ENCODE data around the gene TMEM106A.
A peak's percentile ranks its signal among the peaks of the same experiment; 100 is the strongest.
"Not testable (repeated sequence)": the region's sequence is repeated elsewhere in the genome, so short reads cannot be mapped to it uniquely, and the experiment has no call there.

Gene TMEM106A, protein sequence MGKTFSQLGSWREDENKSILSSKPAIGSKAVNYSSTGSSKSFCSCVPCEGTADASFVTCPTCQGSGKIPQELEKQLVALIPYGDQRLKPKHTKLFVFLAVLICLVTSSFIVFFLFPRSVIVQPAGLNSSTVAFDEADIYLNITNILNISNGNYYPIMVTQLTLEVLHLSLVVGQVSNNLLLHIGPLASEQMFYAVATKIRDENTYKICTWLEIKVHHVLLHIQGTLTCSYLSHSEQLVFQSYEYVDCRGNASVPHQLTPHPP

DNA sequence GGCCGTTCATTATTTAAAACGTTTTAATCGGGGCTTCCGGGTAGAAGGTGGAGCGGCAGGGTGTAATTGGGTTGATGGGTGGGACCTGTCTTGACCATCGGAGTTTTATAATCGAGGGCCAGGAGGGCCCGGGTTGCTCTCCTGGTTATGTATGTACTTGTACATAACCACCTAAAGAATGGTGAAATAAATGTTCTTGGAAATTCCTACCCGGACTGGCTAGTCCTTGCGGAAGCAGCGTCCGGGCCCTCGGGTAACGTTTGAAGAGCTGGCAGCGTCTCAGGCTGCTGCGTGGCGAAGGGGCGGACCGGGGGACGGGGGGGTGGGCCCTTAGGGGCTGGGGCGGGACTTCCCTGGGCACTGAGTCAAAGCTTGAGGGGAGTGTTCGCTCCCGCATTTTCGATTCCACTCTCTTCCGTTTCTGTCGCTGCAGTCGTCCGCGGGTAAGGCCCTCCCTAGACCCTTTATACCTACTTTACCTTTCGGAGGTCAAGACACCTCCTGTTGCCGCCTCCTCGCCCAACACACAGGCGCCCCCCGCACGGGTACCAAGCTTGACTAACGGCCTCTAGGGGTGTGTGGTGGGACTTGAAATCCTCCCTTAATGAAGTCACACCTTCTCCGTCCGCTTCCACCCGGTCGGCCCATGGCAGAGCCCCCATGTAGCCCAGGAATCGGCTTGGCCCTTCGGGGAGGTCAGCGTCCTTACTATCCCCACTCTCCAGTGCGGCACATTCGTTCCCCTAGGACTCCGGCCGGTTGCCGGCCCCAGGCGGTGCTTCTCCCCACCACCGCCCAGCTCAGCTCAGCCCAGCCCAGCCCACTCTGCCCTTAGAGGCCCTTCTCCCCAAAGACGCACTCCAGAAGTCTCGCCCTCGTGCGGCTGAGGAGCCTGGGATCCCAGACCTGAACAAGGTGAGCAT is at the start of gene TMEM106A:
TSS of gene TMEM106A (plus strand) at position 396 of the 923 bp plus-strand sequence. CDS start 1,167 bp downstream, outside the sequence.
- Histone ChIP-seq H3K4me1 (ENCODE audit: control insufficient read depth, low read depth, low read length) (peaks cover 14% of the 10 kb centered on the region), H3K27me3 (ENCODE audit: control insufficient read depth, insufficient read depth, low read length) (no peaks in the 10 kb centered on the region), H3K9me3 (ENCODE audit: control insufficient read depth, low read depth, low read length) (no peaks in the 10 kb centered on the region), H3K27ac (ENCODE audit: low read length) (no peak within 1 kb of the TSS), H3K36me3 (ENCODE audit: control insufficient read depth, low read depth, low read length) (peaks cover 3% of the 10 kb centered on the region), H3K4me3 (ENCODE audit: low read length) (peak within 1 kb of the TSS; percentile 70), H3K9ac (ENCODE audit: low read length) (peak within 1 kb of the TSS; percentile 56)

- not testable (repeated sequence) for H3K4me3 ChIP-seq (ENCODE audit: low read length)
These were observed 45.7 kb upstream of the TMEM106A start for GRCh38 chr17:43165971-43166370.

GRCh38 chr17:43169561-43170139 is 42.0 kb upstream of the TMEM106A start:
- peak overlapping the region; percentile 83 for H3K9ac ChIP-seq (ENCODE audit: low read length)
- no peaks in the 10 kb centered on the region for H3K27me3 ChIP-seq (ENCODE audit: control insufficient read depth, insufficient read depth, low read length)
- H3K9me3 ChIP-seq (ENCODE audit: control insufficient read depth, low read depth, low read length) = no peaks in the 10 kb centered on the region
- H3K4me3 ChIP-seq (ENCODE audit: low read length) = peak overlapping the region; percentile 92
- H3K4me1 ChIP-seq (ENCODE audit: control insufficient read depth, low read depth, low read length) = peaks cover 6% of the 10 kb centered on the region
- peak overlapping the region; percentile 54 for H3K27ac ChIP-seq (ENCODE audit: low read length)
- no peaks in the 10 kb centered on the region for H3K36me3 ChIP-seq (ENCODE audit: control insufficient read depth, low read depth, low read length)

More at GRCh38 chr17:43165971-43166370, 45.7 kb upstream of the TMEM106A start:
- not testable (repeated sequence) for H3K9ac ChIP-seq (ENCODE audit: low read length); H3K9me3 ChIP-seq (ENCODE audit: control insufficient read depth, low read depth, low read length); H3K27ac ChIP-seq (ENCODE audit: low read length); H3K4me1 ChIP-seq (ENCODE audit: control insufficient read depth, low read depth, low read length); H3K36me3 ChIP-seq (ENCODE audit: control insufficient read depth, low read depth, low read length); H3K27me3 ChIP-seq (ENCODE audit: control insufficient read depth, insufficient read depth, low read length)

DNA sequence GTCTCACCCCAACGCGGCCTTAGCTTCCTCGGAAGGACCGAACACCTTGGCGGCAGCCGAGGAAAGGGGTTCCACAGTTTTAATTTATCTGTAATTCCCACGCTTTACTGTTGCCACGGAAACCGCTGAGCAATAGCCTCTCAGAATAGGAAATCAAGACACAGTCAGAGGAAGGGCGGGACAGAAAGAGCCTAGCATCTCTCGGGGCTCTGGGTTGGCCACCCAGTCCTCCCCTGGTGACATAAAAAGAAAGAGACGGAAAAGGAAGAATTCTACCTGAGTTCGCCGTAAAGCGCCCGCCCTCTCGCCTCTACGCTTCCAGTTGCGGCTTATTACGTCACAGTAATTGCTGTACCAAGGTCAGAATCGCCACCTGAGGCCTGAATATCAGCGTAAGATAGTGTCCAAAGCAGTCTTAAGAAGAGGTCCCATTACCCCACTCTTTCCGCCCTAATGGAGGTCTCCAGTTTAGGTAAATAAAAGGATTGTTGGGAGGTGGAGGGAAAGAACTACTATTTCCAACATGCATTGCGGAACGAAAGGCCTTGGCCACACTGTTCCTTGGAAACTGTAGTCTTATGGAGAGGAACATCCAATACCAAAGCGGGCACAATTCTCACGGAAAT is 41.4 kb upstream of the TMEM106A start:
- Histone ChIP-seq H3K9me3 (ENCODE audit: control insufficient read depth, low read depth, low read length) (no peaks in the 10 kb centered on the region), H3K27ac (ENCODE audit: low read length) (peak overlapping the region; percentile 87), H3K36me3 (ENCODE audit: control insufficient read depth, low read depth, low read length) (no peaks in the 10 kb centered on the region), H3K27me3 (ENCODE audit: control insufficient read depth, insufficient read depth, low read length) (no peaks in the 10 kb centered on the region), H3K9ac (ENCODE audit: low read length) (peak overlapping the region; percentile 83), H3K4me1 (ENCODE audit: control insufficient read depth, low read depth, low read length) (peaks cover 6% of the 10 kb centered on the region), H3K4me3 (ENCODE audit: low read length) (peak overlapping the region; percentile 92)

DNA sequence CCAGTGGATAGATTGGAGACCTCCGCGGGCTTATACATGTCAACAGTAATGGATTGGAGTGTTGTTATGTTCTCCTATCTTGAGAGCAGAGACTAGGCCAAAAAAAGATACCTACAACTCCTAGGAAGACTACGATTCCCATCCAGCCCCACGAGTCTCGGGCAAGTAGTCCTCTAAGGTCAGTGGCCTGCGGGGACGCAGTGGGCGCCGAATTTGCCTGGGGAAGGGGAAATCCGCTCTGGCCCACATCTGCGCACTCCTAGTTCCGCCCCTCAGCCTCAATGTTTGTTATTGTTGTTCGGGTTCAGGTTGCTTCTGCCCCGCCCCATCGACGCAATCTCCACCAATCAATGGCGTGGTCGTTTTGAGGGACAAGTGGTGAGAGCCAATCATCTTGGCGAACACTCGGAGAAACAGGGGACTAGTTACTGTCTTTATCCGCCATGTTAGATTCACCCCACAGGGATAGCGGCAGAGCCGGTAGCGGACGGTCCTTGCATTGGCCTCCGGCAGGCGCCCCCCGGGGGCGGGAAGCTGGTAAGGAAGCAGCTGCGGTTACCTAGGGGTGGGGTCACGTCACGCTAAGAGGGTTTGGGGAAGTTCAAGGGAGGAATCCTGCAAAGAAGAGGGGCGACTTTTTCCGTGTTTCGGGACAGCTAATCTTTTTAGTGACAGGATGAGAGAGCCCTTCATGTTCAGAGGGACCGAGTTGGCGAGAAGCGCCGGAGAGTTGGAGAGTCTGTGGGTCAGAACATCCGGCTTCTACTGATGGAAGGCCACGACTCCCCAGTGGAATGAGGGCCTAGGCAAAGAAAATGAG is 40.7 kb upstream of the TMEM106A start, which contains the start of gene NBR1:
TSS of gene NBR1 (plus strand) at position 449 of the 820 bp plus-strand sequence. CDS start 4,586 bp downstream, outside the sequence.
- Histone ChIP-seq H3K27me3 (ENCODE audit: control insufficient read depth, insufficient read depth, low read length) (no peaks in the 10 kb centered on the region), H3K4me1 (ENCODE audit: control insufficient read depth, low read depth, low read length) (peaks cover 6% of the 10 kb centered on the region), H3K9me3 (ENCODE audit: control insufficient read depth, low read depth, low read length) (no peaks in the 10 kb centered on the region), H3K36me3 (ENCODE audit: control insufficient read depth, low read depth, low read length) (peaks cover 3% of the 10 kb centered on the region), H3K9ac (ENCODE audit: low read length) (peak within 1 kb of the TSS; percentile 83), H3K4me3 (ENCODE audit: low read length) (peak within 1 kb of the TSS; percentile 92), H3K27ac (ENCODE audit: low read length) (peak within 1 kb of the TSS; percentile 87)

DNA sequence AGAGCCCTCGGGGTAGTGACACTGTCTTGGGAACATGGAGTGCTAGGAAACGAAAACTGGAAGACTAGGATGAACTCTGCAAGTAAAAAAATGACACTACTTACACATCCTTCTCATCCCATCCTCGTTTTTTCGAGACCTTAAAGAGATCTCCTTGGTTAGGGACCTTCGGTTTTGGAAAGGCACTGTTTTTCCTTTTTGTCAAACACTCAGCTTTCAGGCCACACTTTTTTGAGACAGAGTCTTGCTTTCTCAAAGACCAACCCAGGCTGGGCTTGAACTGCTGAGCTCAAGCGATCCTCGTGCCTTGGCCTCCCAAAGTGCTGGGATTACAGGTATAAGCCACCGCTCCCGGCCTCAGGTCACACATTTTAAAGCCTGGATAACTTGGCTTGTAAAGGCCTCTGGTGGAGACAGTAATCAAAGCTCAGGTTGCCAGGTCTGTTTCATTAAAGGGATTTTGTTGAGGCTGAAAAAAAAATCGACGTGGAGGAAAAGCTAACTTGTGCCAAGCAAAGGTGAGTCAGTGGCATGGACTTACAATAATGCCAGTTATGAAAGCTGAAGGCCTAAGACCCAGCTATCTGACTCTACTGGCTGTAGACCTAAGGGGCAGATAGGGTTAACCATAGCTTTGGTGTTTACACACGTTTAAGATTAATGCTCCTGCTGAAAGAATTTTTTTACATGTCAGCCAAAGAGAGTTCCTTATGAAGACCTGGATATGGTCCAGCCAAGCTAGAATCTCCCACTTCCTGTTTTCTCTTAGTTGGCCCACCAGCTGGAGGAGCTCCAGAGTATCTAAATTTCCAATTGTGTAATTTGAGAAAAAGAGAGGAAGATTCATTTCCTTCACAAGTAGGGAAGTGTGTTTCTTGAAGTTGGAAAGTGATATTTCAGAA is 39.8 kb upstream of the TMEM106A start:
- Histone ChIP-seq H3K36me3 (ENCODE audit: control insufficient read depth, low read depth, low read length) (peaks cover 5% of the 10 kb centered on the region), H3K27me3 (ENCODE audit: control insufficient read depth, insufficient read depth, low read length) (no peaks in the 10 kb centered on the region), H3K4me1 (ENCODE audit: control insufficient read depth, low read depth, low read length) (peaks cover 6% of the 10 kb centered on the region), H3K4me3 (ENCODE audit: low read length) (peak overlapping the region; percentile 92), H3K9ac (ENCODE audit: low read length) (peak overlapping the region; percentile 83), H3K9me3 (ENCODE audit: control insufficient read depth, low read depth, low read length) (no peaks in the 10 kb centered on the region), H3K27ac (ENCODE audit: low read length) (peak overlapping the region; percentile 58)

DNA sequence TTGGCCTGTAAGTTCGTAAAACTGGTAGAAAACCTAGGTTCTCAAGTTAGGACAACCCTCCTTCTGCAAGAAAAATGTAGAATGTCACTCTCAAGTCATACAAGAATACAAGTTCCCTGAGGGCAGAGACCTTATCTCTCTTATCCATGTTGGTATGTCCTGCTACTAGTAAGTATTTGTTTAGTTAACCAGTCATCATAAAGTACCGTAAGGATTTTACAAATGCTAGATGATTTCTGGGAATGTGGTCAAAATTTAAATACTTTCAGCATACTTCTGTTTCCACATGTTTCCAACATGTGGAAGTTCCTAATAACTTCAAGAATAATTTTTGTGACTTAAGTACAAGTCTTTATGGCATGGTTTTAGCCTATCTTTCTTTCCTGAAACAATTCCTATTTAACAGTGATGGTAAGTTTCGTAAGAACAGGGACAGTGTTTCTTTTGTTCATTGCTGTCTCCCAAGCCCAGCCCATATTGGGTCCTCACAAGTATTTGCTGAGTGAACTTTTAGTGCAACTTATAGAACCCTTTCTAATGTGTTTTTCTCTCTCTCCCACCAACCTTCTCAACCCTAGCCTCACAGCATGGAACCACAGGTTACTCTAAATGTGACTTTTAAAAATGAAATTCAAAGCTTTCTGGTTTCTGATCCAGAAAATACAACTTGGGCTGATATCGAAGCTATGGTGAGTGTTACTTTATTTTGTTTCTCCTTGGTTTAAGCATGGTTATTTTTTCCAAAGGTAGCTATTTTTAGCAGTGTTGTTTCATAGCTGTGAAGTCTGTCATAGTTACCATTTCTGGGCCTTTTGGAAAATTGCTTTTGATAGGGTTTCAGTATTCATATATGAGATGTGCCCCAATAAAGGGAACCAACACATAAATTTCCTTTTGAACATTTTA is 36.2 kb upstream of the TMEM106A start:
- Histone ChIP-seq H3K4me1 (ENCODE audit: control insufficient read depth, low read depth, low read length) (peaks cover 4% of the 10 kb centered on the region), H3K36me3 (ENCODE audit: control insufficient read depth, low read depth, low read length) (peaks cover 16% of the 10 kb centered on the region), H3K9ac (ENCODE audit: low read length) (no peak overlapping the region), H3K27ac (ENCODE audit: low read length) (no peak overlapping the region), H3K27me3 (ENCODE audit: control insufficient read depth, insufficient read depth, low read length) (no peaks in the 10 kb centered on the region), H3K4me3 (ENCODE audit: low read length) (no peak overlapping the region), H3K9me3 (ENCODE audit: control insufficient read depth, low read depth, low read length) (no peaks in the 10 kb centered on the region)

GRCh38 chr17:43176119-43176570 is 35.5 kb upstream of the TMEM106A start:
- no peaks in the 10 kb centered on the region for H3K27me3 ChIP-seq (ENCODE audit: control insufficient read depth, insufficient read depth, low read length)
- H3K9me3 ChIP-seq (ENCODE audit: control insufficient read depth, low read depth, low read length) = no peaks in the 10 kb centered on the region
- H3K27ac ChIP-seq (ENCODE audit: low read length) = no peak overlapping the region
- peaks cover 16% of the 10 kb centered on the region for H3K36me3 ChIP-seq (ENCODE audit: control insufficient read depth, low read depth, low read length)
- peaks cover 4% of the 10 kb centered on the region for H3K4me1 ChIP-seq (ENCODE audit: control insufficient read depth, low read depth, low read length)
- H3K4me3 ChIP-seq (ENCODE audit: low read length) = no peak overlapping the region
- H3K9ac ChIP-seq (ENCODE audit: low read length) = no peak overlapping the region

DNA sequence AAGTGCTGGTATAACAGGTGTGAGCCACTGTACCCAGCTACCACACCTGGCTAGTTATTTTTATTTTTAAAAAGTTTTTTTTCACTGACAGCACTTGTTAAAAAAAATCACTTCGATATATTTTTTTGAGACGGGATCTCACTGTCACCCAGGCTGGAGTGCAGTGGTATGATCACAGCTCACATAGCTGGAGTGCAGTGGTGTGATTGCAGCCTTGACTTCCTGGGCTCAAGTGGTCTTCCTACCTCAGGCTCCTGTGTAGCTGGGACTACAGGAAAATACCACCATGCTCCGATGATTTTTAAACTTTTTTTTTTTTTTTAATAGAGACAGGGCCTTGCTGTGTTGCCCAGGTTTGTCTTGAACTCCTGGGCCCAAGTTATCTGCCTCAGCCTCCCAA is 27.8 kb upstream of the TMEM106A start:
- Histone ChIP-seq H3K9ac (ENCODE audit: low read length) (no peak overlapping the region), H3K27me3 (ENCODE audit: control insufficient read depth, insufficient read depth, low read length) (no peaks in the 10 kb centered on the region), H3K9me3 (ENCODE audit: control insufficient read depth, low read depth, low read length) (no peaks in the 10 kb centered on the region), H3K4me1 (ENCODE audit: control insufficient read depth, low read depth, low read length) (no peaks in the 10 kb centered on the region), H3K36me3 (ENCODE audit: control insufficient read depth, low read depth, low read length) (peaks cover 9% of the 10 kb centered on the region), H3K4me3 (ENCODE audit: low read length) (no peak overlapping the region), H3K27ac (ENCODE audit: low read length) (no peak overlapping the region)
